Mammary epithelial cell (primary cell): ENCODE measurements around the gene SLC38A8.

Experiments
- EZH2 ChIP-seq: IDR thresholded peaks from 2 replicates; pipeline ENCODE4 v1.6.1; 2012; ENCODE audit warnings: low read length, inconsistent platforms, borderline replicate concordance
- TF ChIP-seq, protein P1 (sequence below), 2 donors: IDR thresholded peaks in 1 of 2; conservative IDR thresholded peaks in 1 of 2; 2 replicates each; pipeline ENCODE4 v1.5.1; 2011 to 2012; ENCODE audit warnings: inconsistent platforms in 2 of 2, low read length in 2 of 2, mild to moderate bottlenecking in 2 of 2, control low read depth in 1 of 2, low read depth in 1 of 2; ENCODE audit not compliant: insufficient read depth in 1 of 2; ENCODE audit errors: extremely low read depth in 1 of 2

DNA sequence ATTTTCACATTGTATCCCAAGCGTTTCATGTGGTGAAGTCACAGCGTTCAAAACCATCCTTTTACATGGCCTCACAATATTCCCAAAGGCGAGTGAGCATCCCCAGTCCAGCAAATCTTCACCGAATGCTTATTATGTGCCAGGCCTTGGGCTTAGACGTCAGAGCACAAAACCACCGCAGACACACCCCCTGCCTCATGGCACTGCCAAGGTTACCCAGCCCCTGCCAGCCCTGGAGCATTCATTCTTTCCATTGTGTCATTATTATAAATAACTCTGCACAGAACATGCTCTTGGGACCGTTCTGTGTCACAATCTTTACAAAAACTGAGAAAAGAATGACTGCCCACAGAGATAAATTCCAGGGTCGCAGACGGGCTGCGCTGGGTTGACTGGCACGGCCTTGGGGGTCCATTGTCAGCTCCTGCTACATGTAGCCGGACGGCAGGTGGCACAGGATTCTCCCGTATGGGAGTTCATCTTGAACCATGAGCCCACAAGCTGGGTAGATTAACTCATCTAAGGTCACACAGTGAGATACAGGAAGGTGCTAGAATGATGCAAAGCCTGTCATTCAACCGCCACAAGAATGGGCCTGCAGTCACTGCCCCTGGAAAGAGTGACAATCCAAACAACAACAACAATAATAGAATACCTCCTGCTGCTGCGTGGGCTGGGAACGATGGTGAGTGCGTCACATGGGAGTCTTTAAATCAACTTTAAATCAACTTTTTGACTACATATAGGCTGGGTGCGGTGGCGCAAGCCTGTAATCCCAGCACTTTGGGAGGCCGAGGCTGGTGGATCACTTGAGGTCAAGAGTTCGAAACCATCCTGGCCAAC, 79.1 kb downstream of the SLC38A8 start:
- TF ChIP-seq, protein P1, sequence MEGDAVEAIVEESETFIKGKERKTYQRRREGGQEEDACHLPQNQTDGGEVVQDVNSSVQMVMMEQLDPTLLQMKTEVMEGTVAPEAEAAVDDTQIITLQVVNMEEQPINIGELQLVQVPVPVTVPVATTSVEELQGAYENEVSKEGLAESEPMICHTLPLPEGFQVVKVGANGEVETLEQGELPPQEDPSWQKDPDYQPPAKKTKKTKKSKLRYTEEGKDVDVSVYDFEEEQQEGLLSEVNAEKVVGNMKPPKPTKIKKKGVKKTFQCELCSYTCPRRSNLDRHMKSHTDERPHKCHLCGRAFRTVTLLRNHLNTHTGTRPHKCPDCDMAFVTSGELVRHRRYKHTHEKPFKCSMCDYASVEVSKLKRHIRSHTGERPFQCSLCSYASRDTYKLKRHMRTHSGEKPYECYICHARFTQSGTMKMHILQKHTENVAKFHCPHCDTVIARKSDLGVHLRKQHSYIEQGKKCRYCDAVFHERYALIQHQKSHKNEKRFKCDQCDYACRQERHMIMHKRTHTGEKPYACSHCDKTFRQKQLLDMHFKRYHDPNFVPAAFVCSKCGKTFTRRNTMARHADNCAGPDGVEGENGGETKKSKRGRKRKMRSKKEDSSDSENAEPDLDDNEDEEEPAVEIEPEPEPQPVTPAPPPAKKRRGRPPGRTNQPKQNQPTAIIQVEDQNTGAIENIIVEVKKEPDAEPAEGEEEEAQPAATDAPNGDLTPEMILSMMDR (conservative IDR thresholded peaks at IDR 0.05 in 1 of 2, IDR thresholded peaks at IDR 0.05 in 1 of 2; ENCODE audit: extremely low read depth in 1 of 2, insufficient read depth in 1 of 2, low read depth in 1 of 2, low read length in 2 of 2): no peak
- TF ChIP-seq EZH2: no peak
